Ovary (tissue), 3 donors: ENCODE results near the gene CALR.

Experiments used
- POLR2A ChIP-seq: fragments of 450-650 bp; IDR thresholded peaks from one replicate; pipeline ENCODE4 v1.6.1; 2017; ENCODE audit warnings: antibody characterized with exemption, mild to moderate bottlenecking, moderate library complexity
- TF ChIP-seq, protein P1 (sequence below), 3 donors: fragments of 450-650 bp in 2 of 3; fragments of 200-600 bp in 1 of 3; IDR thresholded peaks; one replicate each; pipeline versions ENCODE4 v1.5.1 to v1.8.0; 2016 to 2022; ENCODE audit warnings: antibody characterized with exemption in 3 of 3, mild to moderate bottlenecking in 1 of 3
- donor health status: DM: no; HTN: no; CAD: no.

- TF ChIP-seq, protein P1, sequence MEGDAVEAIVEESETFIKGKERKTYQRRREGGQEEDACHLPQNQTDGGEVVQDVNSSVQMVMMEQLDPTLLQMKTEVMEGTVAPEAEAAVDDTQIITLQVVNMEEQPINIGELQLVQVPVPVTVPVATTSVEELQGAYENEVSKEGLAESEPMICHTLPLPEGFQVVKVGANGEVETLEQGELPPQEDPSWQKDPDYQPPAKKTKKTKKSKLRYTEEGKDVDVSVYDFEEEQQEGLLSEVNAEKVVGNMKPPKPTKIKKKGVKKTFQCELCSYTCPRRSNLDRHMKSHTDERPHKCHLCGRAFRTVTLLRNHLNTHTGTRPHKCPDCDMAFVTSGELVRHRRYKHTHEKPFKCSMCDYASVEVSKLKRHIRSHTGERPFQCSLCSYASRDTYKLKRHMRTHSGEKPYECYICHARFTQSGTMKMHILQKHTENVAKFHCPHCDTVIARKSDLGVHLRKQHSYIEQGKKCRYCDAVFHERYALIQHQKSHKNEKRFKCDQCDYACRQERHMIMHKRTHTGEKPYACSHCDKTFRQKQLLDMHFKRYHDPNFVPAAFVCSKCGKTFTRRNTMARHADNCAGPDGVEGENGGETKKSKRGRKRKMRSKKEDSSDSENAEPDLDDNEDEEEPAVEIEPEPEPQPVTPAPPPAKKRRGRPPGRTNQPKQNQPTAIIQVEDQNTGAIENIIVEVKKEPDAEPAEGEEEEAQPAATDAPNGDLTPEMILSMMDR (IDR thresholded peaks at IDR 0.05): no peak
- TF ChIP-seq POLR2A: no peak
These were observed 10.4 kb downstream of the CALR start for GRCh38 chr19:12948612-12949362.
